Spinal cord (tissue), 10 donors: ENCODE results near the gene PSMC2. TPM values are rescaled to one million over a fixed set of nuclear protein-coding genes. Genes with fewer than 3 reads are reported as not detected.

Experiments used
- DNase-seq, 6 donors: peaks; one replicate each; pipeline versions ENCODE4 v3.0.0 to v3.0.0-alpha.2; 2013 to 2015; ENCODE audit warnings: low spot score in 6 of 6, low read depth in 4 of 6
- H3K27ac ChIP-seq: one replicate; pipeline ENCODE4 v1.5.1; 2013; ENCODE audit warnings: low read depth, low read length, control low read depth
- H3K27me3 ChIP-seq: one replicate; pipeline ENCODE4 v1.6.1; 2013; ENCODE audit warnings: low read length; ENCODE audit not compliant: control insufficient read depth, insufficient read depth
- H3K36me3 ChIP-seq: one replicate; pipeline ENCODE4 v1.6.1; 2013; ENCODE audit warnings: low read length; ENCODE audit not compliant: control insufficient read depth, insufficient read depth
- H3K4me1 ChIP-seq: one replicate; pipeline ENCODE4 v1.6.1; 2013; ENCODE audit warnings: low read length; ENCODE audit not compliant: control insufficient read depth, insufficient read depth
- H3K4me3 ChIP-seq: one replicate; pipeline ENCODE4 v1.5.1; 2013; ENCODE audit warnings: low read depth, low read length, control low read depth
- H3K9me3 ChIP-seq: one replicate; pipeline ENCODE4 v1.6.1; 2013; ENCODE audit warnings: low read length; ENCODE audit not compliant: control insufficient read depth, insufficient read depth
- WGBS: methylation state at CpG from one replicate; pipeline ENCODE4 v1.1.5; 2013; ENCODE audit warnings: missing lambda C conversion rate; ENCODE audit not compliant: insufficient coverage; 5-methylcytosine and 5-hydroxymethylcytosine counted together
- polyA plus RNA-seq, 2 donors: library from polyadenylated mRNA; unstranded; fragments of 120-200 nt; gene quantifications; one replicate each; pipeline ENCODE4 v1.2.1, GENCODE V29; 2013; ENCODE audit not compliant: insufficient read length in 2 of 2
- total RNA-seq, 2 donors: library from RNA; depleted of rRNA in 1 of 2; stranded (reverse); fragments of 120-200 nt in 1 of 2; fragments of >200 nt in 1 of 2; gene quantifications; one replicate each; pipeline versions ENCODE4 v1.2.3 to v1.2.4, GENCODE V29; 2013 to 2014
- donor health status: healthy.

The PSMC2 gene
- total and polyA plus RNA-seq, 4 donors, result 103 to 153 (median 112) TPM

DNA sequence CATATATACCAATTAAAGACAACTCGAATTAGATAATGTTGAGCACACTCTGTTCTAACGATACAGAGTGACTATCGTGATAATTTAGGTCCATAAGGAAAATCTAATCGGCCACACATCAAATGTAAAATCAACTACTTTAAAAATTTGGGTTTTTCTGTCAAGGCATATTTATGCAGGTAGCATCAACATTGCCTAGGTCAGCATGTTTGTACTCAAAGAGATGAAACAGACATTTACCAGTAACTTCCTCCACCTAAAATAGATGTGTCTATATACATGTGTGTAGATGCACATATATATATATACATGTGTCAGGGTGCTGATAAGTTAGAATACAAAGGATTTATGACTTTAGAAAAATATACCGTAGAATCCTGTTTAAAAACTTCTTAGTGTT, 22.0 kb downstream of the PSMC2 start:
- Histone ChIP-seq H3K9me3 (no peaks in the 10 kb centered on the region), H3K36me3 (peaks cover 15% of the 10 kb centered on the region)
- 80% methylated on average over 1 of the region's 5 CpGs for WGBS

DNA sequence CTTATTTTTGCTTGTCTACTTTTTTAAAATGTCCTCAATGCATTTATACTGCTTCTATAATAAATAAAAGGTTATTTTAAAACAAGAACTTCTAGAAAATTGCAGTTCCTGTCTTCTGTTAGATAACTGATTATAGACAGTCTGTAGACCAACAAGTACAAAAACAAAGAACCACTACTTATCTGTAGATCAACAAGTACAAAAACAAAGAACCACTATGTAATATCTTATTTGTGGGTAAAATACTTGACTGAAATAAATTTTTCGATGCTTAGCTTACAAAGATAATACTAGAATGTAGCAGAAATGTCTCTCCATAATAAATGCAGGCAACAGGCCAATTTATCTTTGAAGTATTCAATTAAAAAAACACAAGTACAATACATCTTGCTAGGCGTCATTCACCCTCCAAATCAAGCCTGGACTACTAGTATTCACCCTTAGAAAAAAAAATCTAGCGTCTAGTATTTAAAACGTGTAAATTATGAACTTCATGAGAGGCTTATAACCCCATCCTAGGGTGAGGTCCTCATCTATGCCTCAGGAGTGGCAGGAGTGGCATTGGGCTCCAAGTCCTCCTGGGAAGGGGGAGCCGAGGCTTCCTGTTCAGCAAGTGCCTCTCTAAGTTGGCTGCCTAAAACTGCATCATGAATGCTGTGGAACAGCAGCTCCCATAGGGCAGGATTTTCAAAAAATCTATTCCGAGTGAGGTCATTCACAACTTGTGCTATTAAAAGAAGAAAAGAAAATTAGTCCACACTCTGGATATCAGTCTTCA, 26.6 kb downstream of the PSMC2 start:
- H3K27me3 ChIP-seq, result no peaks in the 10 kb centered on the region
- no peak for DNase-seq
- H3K9me3 ChIP-seq, result no peaks in the 10 kb centered on the region
- H3K36me3 ChIP-seq, result no peaks in the 10 kb centered on the region
- 40% methylated on average over 1 of the region's 6 CpGs for WGBS
- H3K27ac ChIP-seq, result no peak overlapping the region
- no peaks in the 10 kb centered on the region for H3K4me1 ChIP-seq
- no peak overlapping the region for H3K4me3 ChIP-seq

More for the DNA sequence above, 22.0 kb downstream of the PSMC2 start:
- H3K4me1 ChIP-seq, result no peaks in the 10 kb centered on the region
- H3K4me3 ChIP-seq, result no peak overlapping the region
- H3K27ac ChIP-seq, result no peak overlapping the region
- no peak for DNase-seq
- H3K27me3 ChIP-seq, result no peaks in the 10 kb centered on the region

DNA sequence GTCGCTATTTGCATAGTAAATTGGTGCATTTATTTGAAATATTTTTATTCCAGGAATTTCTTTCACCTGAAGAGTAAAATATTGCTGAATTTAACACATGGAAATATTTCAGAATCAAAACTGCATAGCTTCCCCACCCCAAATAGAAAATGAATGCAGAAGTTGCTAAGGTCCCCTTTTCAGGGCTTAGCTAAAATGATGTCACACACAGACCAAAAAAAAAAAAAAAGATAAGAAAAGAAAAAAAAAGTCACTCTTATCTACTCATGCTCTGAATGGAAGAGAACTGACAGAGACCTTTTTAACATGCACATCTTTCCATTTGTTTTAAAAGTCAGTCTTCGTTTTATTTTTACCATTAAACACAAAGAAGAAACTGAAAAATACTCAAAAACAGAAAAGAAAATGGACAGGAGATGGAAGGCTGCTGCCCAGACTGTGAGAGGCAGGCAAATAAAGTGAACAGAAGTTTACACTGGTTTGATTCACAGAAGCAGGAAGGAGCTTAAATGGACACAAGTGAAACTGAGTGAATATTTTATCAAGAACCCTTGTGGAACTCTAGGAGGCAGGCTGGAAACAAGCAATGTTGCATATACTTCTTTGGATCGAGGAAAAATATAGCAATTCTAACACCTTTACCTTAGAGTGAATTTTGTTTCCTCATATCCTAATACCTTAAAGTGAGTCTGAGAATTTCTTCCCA, 32.0 kb downstream of the PSMC2 start:
- no peaks in the 10 kb centered on the region for H3K9me3 ChIP-seq
- no peak overlapping the region for H3K27ac ChIP-seq
- no peaks in the 10 kb centered on the region for H3K4me1 ChIP-seq
- no peaks in the 10 kb centered on the region for H3K36me3 ChIP-seq
- no peaks in the 10 kb centered on the region for H3K27me3 ChIP-seq
- no peak overlapping the region for H3K4me3 ChIP-seq
- no CpG with 5 or more reads among the region's 3 CpGs for WGBS
- no peak for DNase-seq

DNA sequence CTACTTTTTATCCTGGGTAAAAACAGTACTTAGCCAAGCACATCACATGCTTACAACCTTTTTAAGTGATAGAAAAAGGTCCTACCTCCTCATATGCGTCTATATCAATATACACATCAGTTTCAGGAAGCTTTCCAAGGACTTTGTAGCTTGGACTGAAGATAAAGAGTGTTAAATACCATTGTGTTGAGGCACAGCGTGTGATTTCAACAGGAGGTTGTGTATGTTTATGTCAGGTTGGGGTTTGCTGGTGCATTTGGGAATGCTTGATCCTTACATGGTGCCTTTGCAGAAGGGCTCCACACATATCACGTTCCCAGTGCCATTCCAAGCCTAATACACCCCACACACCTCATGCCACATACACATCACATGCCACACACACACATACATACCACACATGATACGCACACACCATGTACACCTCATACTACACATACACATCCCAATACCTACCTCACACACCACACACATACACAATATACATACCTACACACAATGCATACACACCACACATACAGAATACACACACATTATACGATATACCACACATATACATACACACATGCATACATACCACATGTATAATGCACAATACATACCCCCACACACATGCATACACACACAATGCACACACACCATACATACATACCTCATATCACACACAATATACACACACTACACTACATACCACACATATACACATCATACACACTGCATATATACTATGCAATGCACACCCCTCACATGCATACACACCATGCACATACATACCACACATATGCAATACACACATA, 33.1 kb downstream of the PSMC2 start:
- Histone ChIP-seq H3K9me3 (no peaks in the 10 kb centered on the region), H3K4me3 (no peak overlapping the region), H3K4me1 (no peaks in the 10 kb centered on the region), H3K27me3 (no peaks in the 10 kb centered on the region), H3K27ac (no peak overlapping the region), H3K36me3 (no peaks in the 10 kb centered on the region)
- no peak for DNase-seq
- WGBS, result 83% methylated on average over 3 of the region's 5 CpGs

DNA sequence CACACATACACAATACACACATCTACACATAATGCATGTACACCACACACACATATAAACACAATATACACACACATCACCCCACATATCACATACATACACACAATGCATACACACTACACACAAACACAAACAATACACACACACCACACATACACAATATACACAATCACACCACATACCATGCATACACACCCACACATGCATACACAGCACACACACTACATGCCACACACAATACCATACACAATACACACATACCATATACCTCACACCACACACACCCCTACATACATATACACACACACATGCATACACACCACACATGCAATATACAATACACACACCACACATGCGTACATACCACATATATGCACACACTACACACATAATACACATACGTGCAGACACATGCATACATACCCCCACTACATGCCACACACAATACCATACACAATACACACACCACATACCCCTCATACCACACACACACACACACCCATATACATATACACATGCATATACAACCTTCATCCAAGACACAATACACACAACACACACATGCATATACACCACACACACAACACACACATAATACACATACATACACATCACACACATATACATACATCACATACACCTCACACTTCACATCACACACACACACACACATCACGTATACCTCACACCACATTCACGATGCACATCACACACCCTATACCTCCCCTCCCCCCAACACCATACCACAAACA, 34.0 kb downstream of the PSMC2 start:
- no peaks in the 10 kb centered on the region for H3K36me3 ChIP-seq
- H3K27ac ChIP-seq, result no peak overlapping the region
- DNase-seq, result no peak
- no peak overlapping the region for H3K4me3 ChIP-seq
- H3K4me1 ChIP-seq, result no peaks in the 10 kb centered on the region
- H3K27me3 ChIP-seq, result no peaks in the 10 kb centered on the region
- WGBS, result 100% methylated on average over 3 of the region's 4 CpGs
- no peaks in the 10 kb centered on the region for H3K9me3 ChIP-seq

DNA sequence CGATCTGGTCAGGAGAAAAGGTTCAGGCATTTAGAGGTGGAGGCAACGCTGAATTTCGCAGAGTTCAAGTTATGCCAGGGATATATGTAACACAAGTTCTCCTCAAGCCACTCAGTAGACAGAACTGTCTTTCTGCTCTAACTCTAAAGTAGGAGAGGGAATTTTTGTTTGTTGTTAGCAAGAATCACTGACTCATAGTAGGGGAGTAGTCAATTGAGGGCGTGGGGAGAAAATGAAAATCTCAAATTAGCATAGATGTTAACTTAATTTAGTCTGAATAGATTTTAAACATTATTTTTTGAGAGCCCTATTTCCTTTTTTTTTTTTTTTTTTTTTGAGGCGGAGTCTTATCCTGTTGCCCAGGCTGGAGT, 34.6 kb downstream of the PSMC2 start:
- no CpG with 5 or more reads among the region's 5 CpGs for WGBS
- Histone ChIP-seq H3K36me3 (no peaks in the 10 kb centered on the region), H3K4me3 (no peak overlapping the region), H3K27ac (no peak overlapping the region), H3K9me3 (no peaks in the 10 kb centered on the region), H3K27me3 (no peaks in the 10 kb centered on the region), H3K4me1 (no peaks in the 10 kb centered on the region)
- no peak for DNase-seq

DNA sequence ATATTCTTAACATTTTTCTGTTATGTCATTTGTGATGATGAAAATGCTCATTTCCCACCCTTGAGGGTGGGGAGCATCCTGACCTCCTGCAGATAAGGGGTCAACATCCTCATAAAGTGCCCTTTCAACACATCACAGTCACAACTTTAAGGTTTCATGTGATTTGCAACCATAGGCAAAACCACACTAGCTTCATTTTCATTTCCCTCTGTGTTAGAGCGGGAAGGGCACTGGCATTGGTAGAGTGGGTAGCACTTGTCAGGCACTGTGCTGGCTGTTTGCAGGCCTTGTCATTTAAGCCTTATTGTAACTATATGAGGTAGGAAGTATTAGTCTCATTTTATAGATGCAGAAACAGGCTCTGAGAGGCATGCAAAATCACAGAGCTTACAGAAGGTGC, 39.8 kb downstream of the PSMC2 start:
- Histone ChIP-seq H3K27ac (no peak overlapping the region), H3K36me3 (no peaks in the 10 kb centered on the region), H3K27me3 (no peaks in the 10 kb centered on the region), H3K4me3 (no peak overlapping the region), H3K9me3 (no peaks in the 10 kb centered on the region), H3K4me1 (no peaks in the 10 kb centered on the region)
- no CpG with 5 or more reads among the region's 1 CpG for WGBS
- no peak for DNase-seq

DNA sequence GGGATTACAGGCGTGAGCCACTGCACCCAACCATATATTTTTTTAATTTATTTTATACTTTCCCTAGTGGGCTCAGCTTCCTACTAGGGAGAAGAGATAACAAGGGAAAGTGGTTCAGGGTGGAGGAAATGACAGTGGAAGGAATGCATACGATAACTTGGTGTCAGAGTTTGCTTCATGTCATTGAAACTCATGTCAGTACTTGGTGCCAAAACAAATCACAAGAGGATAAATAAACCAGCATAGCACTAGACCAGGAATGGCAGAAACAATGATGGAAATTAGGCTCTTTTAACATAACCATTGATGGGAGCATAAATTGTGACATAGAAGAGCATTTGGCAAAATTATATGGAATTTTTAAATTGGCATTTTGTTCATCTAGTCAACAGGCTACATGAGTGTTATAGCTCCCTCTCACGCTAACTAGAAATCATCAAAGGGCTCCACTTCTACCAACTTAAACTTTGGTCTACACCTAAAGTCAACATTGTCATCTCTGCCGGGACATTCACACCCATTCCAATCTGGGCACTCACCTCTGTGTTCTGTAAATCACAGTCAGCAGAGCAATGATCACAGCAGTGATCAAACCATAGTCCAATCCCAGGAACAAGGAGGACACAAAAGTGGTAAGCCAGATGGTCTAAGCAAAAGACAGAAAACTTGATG, 41.2 kb downstream of the PSMC2 start:
- no peak for DNase-seq
- Histone ChIP-seq H3K27ac (no peak overlapping the region), H3K4me3 (no peak overlapping the region), H3K4me1 (no peaks in the 10 kb centered on the region), H3K27me3 (no peaks in the 10 kb centered on the region), H3K36me3 (no peaks in the 10 kb centered on the region), H3K9me3 (no peaks in the 10 kb centered on the region)
- WGBS, result 92% methylated on average over 2 of the region's 4 CpGs

DNA sequence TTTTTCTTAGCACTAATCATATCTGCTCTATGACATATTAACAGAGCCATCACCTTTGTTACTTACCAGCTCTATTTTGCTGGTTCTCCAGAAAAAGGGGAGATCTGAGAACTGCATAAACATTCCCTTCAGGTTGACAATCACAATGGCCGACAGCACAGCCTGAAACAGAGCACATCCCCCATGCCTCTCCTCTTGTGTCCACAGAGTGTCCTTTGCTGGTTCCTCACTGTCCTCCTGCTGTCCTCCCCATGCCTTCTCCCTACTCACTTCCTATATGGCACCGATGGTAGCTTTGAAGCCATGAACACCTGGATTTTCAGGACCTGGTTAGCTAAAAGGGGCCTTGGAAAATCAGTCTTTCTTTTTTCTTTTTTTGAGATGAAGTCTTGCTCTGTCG, 41.8 kb downstream of the PSMC2 start:
- Histone ChIP-seq H3K9me3 (no peaks in the 10 kb centered on the region), H3K4me3 (no peak overlapping the region), H3K27me3 (no peaks in the 10 kb centered on the region), H3K27ac (no peak overlapping the region), H3K4me1 (no peaks in the 10 kb centered on the region), H3K36me3 (no peaks in the 10 kb centered on the region)
- 100% methylated on average over 2 of the region's 3 CpGs for WGBS
- DNase-seq, result no peak
